ENCODE results near the gene ZRANB2.

ZRANB2 gene

DNA sequence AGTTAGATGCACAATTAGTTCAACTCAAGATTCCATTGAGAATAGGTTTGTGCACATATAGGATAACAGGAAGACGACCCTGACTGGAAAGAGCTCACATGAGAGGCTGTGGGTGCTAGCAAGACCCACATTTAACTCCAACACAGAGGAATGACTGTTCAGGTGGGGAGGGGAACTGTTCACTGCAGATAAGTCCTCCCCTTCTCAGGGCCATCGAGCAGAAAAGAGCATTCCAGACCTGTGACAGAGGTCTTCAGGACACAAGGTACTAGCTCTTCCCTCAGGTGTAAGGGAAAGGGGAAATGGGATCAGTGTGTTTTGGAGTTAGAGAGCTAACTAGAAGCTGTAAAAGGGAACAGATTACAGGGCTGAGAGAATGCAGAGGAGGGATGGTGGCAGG is 41.9 kb downstream of the ZRANB2 start:
- Histone ChIP-seq H3K27me3 (ENCODE audit: control insufficient read depth, insufficient read depth, low read length) (no peaks in the 10 kb centered on the region), H3K36me3 (ENCODE audit: control insufficient read depth, insufficient read depth, low read length) (no peaks in the 10 kb centered on the region), H3K27ac (ENCODE audit: low read depth, low read length) (no peak overlapping the region), H3K9ac (ENCODE audit: low read length) (no peak overlapping the region), H3K4me1 (ENCODE audit: control insufficient read depth, insufficient read depth, low read length) (peaks cover 4% of the 10 kb centered on the region), H3K4me3 (ENCODE audit: low read length) (no peak overlapping the region)

DNA sequence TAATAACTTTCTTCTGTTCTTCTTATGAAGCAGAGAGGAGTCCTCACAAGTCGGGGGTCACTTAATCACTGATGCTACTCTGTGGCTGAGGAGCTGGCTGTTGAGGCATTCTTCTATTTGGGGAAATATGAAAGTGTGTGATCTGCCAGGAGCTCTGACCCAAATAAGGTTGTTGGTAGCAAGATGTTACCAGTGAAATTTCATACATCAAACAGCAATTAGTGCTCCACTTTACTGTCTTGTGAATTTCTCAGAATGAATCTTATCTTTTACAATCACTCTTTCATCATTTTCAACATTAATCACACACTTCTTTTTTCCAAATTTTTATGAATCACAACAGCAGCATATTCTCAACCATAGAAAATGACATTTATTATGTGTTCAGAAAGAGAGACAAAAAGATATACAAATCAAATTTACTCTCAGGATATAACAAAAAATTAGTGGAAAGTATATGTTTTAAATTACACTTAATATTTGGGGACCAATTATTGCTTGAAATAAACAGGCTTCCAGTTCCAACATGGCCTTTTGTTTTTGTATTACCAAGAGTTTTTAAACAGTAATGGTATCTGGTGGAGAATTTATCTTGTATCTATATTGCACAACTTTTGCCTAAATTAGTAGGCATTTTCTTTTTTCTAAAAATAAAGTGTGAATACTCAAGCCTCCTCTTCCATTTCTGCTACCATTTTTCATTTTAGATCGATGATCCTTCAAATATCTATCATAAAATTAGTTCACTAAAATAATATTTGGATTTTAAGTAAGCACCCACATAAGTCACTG is 42.8 kb downstream of the ZRANB2 start:
- Histone ChIP-seq H3K9ac (ENCODE audit: low read length) (no peak overlapping the region), H3K27ac (ENCODE audit: low read depth, low read length) (no peak overlapping the region), H3K36me3 (ENCODE audit: control insufficient read depth, insufficient read depth, low read length) (no peaks in the 10 kb centered on the region), H3K4me1 (ENCODE audit: control insufficient read depth, insufficient read depth, low read length) (peaks cover 4% of the 10 kb centered on the region), H3K4me3 (ENCODE audit: low read length) (no peak overlapping the region), H3K27me3 (ENCODE audit: control insufficient read depth, insufficient read depth, low read length) (no peaks in the 10 kb centered on the region)

DNA sequence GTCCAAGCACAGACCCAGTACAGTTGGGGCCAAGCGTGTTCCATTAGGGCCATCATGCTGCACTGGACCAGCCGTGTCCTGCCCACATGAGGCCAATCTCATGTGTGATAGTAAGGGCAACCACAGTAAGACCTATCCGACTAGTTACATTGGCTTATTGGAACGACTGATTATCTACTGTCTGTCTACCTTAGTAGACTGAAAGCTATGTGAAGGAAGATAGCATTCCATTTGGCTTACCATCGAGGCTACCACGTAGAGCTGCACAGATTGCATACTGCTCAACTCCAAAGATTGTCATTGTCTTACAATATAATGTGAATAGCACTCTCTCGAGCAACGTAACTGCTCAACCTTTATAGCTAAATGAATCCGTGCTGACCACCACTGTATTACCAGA is 43.8 kb downstream of the ZRANB2 start:
- no peaks in the 10 kb centered on the region for H3K36me3 ChIP-seq (ENCODE audit: control insufficient read depth, insufficient read depth, low read length)
- H3K9ac ChIP-seq (ENCODE audit: low read length) = no peak overlapping the region
- H3K27me3 ChIP-seq (ENCODE audit: control insufficient read depth, insufficient read depth, low read length) = no peaks in the 10 kb centered on the region
- no peak overlapping the region for H3K27ac ChIP-seq (ENCODE audit: low read depth, low read length)
- H3K4me3 ChIP-seq (ENCODE audit: low read length) = no peak overlapping the region
- peaks cover 4% of the 10 kb centered on the region for H3K4me1 ChIP-seq (ENCODE audit: control insufficient read depth, insufficient read depth, low read length)

DNA sequence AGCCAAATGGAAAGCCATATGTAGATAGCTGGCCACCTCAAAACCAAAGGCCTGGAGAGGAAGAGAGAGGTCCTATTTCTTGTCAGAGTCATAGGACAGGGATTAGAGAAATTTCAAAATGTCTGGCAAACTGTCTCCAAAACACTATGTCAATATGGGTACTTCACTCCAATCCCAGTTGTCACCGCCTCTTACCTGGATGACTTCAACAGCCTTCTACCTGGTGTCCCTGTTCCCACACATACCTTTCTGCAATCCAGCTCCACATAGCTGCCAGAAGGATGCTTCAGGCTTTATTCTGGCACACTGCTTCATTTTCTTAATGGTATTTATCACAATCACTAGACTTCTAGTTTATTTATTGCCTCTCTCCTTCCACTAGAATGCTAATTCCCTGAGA is 47.7 kb downstream of the ZRANB2 start:
- H3K27ac ChIP-seq (ENCODE audit: low read depth, low read length) = no peak overlapping the region
- no peaks in the 10 kb centered on the region for H3K27me3 ChIP-seq (ENCODE audit: control insufficient read depth, insufficient read depth, low read length)
- peaks cover 4% of the 10 kb centered on the region for H3K4me1 ChIP-seq (ENCODE audit: control insufficient read depth, insufficient read depth, low read length)
- no peak overlapping the region for H3K4me3 ChIP-seq (ENCODE audit: low read length)
- H3K36me3 ChIP-seq (ENCODE audit: control insufficient read depth, insufficient read depth, low read length) = no peaks in the 10 kb centered on the region
- no peak overlapping the region for H3K9ac ChIP-seq (ENCODE audit: low read length)

DNA sequence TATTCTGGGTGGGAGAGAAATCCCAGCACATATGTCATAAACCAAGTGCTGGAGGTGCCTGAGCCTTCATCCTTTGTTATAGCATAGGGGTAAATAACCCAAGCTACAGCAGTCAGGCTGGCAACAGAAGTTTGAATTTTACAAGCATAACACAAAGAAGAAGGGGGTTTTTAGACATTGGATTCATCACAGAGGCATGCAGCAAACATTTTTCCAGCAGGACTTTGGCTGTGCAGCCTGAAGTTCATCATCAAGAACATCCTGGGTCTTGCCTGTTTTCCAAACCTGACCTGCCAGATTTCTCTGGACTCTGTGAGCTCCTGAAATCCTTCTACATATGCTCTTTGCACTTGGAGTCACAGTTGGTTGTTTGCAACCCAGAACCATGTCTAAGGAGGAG is 49.4 kb downstream of the ZRANB2 start:
- Histone ChIP-seq H3K36me3 (ENCODE audit: control insufficient read depth, insufficient read depth, low read length) (no peaks in the 10 kb centered on the region), H3K4me3 (ENCODE audit: low read length) (no peak overlapping the region), H3K9ac (ENCODE audit: low read length) (no peak overlapping the region), H3K27ac (ENCODE audit: low read depth, low read length) (no peak overlapping the region), H3K4me1 (ENCODE audit: control insufficient read depth, insufficient read depth, low read length) (no peaks in the 10 kb centered on the region), H3K27me3 (ENCODE audit: control insufficient read depth, insufficient read depth, low read length) (no peaks in the 10 kb centered on the region)

DNA sequence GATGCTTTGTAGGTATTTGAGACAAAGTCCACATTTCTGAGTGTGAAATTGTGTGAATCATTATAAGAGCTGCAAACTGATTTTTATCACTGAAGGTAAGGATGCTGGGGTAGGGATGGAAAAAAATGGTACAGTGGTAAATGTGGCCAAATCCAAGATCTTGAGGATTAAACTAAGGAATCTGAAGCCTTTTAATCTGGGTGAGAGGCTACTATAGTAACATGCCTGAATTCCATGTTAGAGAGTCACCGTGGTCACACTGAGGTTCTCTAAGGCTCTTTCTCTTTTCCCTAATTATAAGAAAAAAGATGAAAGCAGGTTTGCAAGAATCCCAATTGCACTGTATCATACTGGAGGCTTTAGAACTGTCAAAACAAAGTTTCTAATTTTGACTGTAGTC is 50.8 kb downstream of the ZRANB2 start:
- H3K27ac ChIP-seq (ENCODE audit: low read depth, low read length) = no peak overlapping the region
- H3K27me3 ChIP-seq (ENCODE audit: control insufficient read depth, insufficient read depth, low read length) = no peaks in the 10 kb centered on the region
- H3K36me3 ChIP-seq (ENCODE audit: control insufficient read depth, insufficient read depth, low read length) = no peaks in the 10 kb centered on the region
- H3K4me3 ChIP-seq (ENCODE audit: low read length) = no peak overlapping the region
- H3K9ac ChIP-seq (ENCODE audit: low read length) = no peak overlapping the region
- no peaks in the 10 kb centered on the region for H3K4me1 ChIP-seq (ENCODE audit: control insufficient read depth, insufficient read depth, low read length)

DNA sequence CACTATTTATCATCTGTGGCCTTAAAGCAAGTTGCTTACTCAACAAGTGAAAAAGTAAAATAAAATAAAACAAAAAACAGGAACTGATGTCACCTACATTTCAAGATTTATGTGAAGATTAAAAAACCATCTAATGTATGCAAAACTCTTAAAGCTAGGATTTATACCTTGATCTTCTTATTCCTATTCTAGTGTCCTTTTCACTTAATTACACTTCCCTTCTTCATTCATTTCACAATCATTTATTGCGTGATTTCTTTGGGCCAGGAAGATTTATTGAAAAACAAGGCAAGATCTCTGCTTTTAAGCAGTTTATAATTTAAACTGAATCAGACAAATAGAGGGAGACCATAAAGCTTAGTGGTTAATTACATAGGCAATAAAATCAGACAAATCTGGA is 51.9 kb downstream of the ZRANB2 start:
- no peak overlapping the region for H3K4me3 ChIP-seq (ENCODE audit: low read length)
- H3K27me3 ChIP-seq (ENCODE audit: control insufficient read depth, insufficient read depth, low read length) = no peaks in the 10 kb centered on the region
- H3K4me1 ChIP-seq (ENCODE audit: control insufficient read depth, insufficient read depth, low read length) = no peaks in the 10 kb centered on the region
- H3K36me3 ChIP-seq (ENCODE audit: control insufficient read depth, insufficient read depth, low read length) = no peaks in the 10 kb centered on the region
- no peak overlapping the region for H3K9ac ChIP-seq (ENCODE audit: low read length)
- no peak overlapping the region for H3K27ac ChIP-seq (ENCODE audit: low read depth, low read length)

DNA sequence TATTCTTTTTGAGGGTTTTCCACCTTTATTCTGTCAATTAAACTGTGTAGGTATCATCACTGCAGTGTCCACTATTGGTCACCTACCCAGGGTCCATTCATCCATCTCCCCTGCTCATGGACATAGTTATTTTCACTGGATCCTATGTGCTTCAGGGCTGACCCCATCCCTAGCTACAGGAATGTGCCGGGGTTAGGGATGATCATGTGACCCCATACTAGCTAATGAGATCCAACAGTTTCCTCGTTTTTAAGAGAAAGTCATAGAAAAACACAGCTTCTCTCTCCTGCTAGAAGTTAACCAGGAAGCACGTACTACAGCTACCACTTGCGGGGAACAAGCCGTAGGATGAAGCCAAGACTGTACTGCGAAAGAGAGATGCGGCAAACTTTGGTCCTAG is 52.8 kb downstream of the ZRANB2 start:
- no peak overlapping the region for H3K9ac ChIP-seq (ENCODE audit: low read length)

DNA sequence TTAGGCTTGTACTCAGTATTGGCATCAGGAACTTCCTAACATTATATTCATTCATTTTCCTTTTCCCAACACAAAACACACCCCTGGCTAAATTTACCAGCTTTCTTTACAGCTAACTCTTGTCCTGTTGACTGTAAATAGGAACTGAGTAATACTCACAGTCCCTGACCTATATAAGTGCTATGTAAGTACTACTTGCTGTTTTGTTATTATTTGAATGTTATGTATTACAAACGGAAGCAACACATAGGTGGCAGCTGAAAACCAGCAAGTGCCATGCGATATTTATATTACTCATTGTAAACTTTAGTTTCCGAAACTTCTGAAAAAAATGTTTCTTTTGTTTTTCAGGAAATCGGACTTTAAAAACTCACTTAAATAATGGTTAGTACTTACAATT is 54.7 kb downstream of the ZRANB2 start:
- Histone ChIP-seq H3K4me3 (ENCODE audit: low read length) (no peak overlapping the region), H3K36me3 (ENCODE audit: control insufficient read depth, insufficient read depth, low read length) (no peaks in the 10 kb centered on the region), H3K9ac (ENCODE audit: low read length) (no peak overlapping the region), H3K4me1 (ENCODE audit: control insufficient read depth, insufficient read depth, low read length) (no peaks in the 10 kb centered on the region), H3K27ac (ENCODE audit: low read depth, low read length) (no peak overlapping the region), H3K27me3 (ENCODE audit: control insufficient read depth, insufficient read depth, low read length) (no peaks in the 10 kb centered on the region)

More for the DNA sequence above, 52.8 kb downstream of the ZRANB2 start:
- Histone ChIP-seq H3K27ac (ENCODE audit: low read depth, low read length) (no peak overlapping the region), H3K4me1 (ENCODE audit: control insufficient read depth, insufficient read depth, low read length) (no peaks in the 10 kb centered on the region), H3K4me3 (ENCODE audit: low read length) (no peak overlapping the region), H3K27me3 (ENCODE audit: control insufficient read depth, insufficient read depth, low read length) (no peaks in the 10 kb centered on the region), H3K36me3 (ENCODE audit: control insufficient read depth, insufficient read depth, low read length) (no peaks in the 10 kb centered on the region)

DNA sequence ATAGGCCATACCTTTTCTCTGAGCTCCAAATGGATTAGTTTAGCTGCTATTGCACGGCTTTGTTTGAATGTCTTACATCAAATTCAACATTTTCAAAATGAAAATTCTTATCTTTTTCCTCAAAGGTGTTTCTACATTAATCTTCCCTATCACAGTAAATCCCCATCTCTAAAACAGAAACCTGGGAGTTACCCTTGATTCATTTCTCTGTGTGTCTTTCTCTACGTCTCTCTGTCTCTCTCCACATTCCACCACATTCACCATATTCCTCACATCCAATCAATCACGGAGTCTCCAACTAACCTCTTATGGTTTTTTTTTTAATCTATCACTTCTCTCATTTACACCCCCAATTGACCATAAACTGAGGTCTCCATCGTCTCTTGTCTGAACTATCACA is 57.3 kb downstream of the ZRANB2 start:
- no peak overlapping the region for H3K4me3 ChIP-seq (ENCODE audit: low read length)
- H3K27me3 ChIP-seq (ENCODE audit: control insufficient read depth, insufficient read depth, low read length) = no peaks in the 10 kb centered on the region
- H3K9ac ChIP-seq (ENCODE audit: low read length) = no peak overlapping the region
- H3K36me3 ChIP-seq (ENCODE audit: control insufficient read depth, insufficient read depth, low read length) = no peaks in the 10 kb centered on the region
- no peak overlapping the region for H3K27ac ChIP-seq (ENCODE audit: low read depth, low read length)
- H3K4me1 ChIP-seq (ENCODE audit: control insufficient read depth, insufficient read depth, low read length) = no peaks in the 10 kb centered on the region

DNA sequence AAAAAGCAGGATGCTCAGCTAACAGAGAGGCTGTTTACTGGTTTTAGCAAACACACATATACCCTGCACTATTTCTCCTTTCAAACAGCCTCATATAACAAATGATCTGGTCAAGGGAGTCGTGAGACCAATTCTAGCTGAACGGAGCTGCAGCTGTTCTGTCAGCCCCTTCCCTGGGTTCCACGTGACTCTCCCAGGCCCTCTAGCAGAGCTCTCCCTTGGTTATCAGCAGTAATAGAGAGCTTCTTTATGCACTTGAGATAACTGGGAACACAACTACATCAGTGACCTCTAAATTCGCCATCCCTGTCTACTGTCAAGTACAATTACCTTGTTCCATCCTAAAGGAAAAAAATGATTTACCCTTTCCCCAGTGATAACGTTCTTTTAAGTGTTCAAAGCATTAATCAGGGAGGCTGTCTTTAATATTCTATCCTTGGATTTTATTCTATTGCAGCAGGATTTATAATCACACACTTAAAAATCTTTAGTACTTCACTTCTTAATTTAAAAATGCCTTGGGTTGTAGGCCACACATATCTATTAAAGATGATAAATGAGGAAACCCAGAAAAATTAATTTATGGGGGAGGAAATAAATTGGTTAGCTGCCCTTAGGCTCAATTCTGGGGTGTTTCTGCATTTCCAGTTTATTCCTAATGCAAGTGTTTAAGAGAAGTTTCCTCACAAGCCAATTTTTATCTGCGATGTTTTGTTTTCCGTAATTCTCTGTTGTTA is 61.4 kb downstream of the ZRANB2 start:
- no peaks in the 10 kb centered on the region for H3K4me1 ChIP-seq (ENCODE audit: control insufficient read depth, insufficient read depth, low read length)
- H3K9ac ChIP-seq (ENCODE audit: low read length) = no peak overlapping the region
- H3K27ac ChIP-seq (ENCODE audit: low read depth, low read length) = no peak overlapping the region
- H3K27me3 ChIP-seq (ENCODE audit: control insufficient read depth, insufficient read depth, low read length) = no peaks in the 10 kb centered on the region
- H3K4me3 ChIP-seq (ENCODE audit: low read length) = no peak overlapping the region
- H3K36me3 ChIP-seq (ENCODE audit: control insufficient read depth, insufficient read depth, low read length) = no peaks in the 10 kb centered on the region

DNA sequence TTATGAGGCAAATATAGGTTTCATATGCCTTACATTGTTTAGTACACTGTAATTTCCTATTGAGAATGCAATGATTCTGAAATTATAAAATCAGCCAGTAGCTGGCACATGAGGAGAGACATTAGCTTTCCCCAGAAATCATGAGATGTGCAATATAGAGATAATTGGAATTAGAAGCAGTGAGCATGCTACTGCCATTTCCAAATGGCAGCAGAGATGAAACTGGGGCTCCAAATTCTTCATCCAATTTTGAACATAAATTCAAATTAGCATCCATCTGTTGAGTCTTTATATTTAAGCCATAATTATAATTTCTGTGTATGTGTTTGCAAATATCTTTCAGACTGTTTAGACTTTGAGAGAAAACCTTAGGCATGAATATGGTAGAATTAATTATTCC is 62.0 kb downstream of the ZRANB2 start:
- Histone ChIP-seq H3K4me3 (ENCODE audit: low read length) (no peak overlapping the region), H3K4me1 (ENCODE audit: control insufficient read depth, insufficient read depth, low read length) (no peaks in the 10 kb centered on the region), H3K27me3 (ENCODE audit: control insufficient read depth, insufficient read depth, low read length) (no peaks in the 10 kb centered on the region), H3K36me3 (ENCODE audit: control insufficient read depth, insufficient read depth, low read length) (no peaks in the 10 kb centered on the region), H3K27ac (ENCODE audit: low read depth, low read length) (no peak overlapping the region), H3K9ac (ENCODE audit: low read length) (no peak overlapping the region)

DNA sequence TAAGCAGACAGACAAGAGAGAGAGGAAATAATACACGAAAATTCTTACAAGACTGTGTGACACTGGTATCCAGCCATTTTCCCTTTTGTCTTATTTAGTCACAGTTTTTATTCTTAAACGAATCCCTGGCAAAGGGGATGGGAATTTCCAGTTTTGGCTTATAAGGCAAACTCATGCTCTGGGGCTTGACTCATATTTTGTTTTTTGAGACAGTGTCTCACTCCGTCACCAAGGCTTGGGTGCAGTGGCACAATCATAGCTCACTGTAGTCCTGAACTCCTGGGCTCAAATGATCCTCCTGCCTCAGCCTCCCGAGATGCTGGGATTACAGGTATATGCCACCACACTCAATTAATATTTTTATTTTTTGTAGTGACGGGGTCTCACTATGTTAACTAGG is 65.1 kb downstream of the ZRANB2 start:
- H3K27me3 ChIP-seq (ENCODE audit: control insufficient read depth, insufficient read depth, low read length) = no peaks in the 10 kb centered on the region
- H3K4me1 ChIP-seq (ENCODE audit: control insufficient read depth, insufficient read depth, low read length) = no peaks in the 10 kb centered on the region
- H3K27ac ChIP-seq (ENCODE audit: low read depth, low read length) = no peak overlapping the region
- H3K4me3 ChIP-seq (ENCODE audit: low read length) = no peak overlapping the region
- no peaks in the 10 kb centered on the region for H3K36me3 ChIP-seq (ENCODE audit: control insufficient read depth, insufficient read depth, low read length)
- no peak overlapping the region for H3K9ac ChIP-seq (ENCODE audit: low read length)

All from rectal smooth muscle tissue (tissue), 1 donor.